ENCODE measurements around the gene THADA.

GRCh38 chr2:43508209-43508608 lies 87.6 kb downstream of the THADA start:
- TF ChIP-seq POLR2A (IDR thresholded peaks at IDR 0.05) (no peak), CTCF (IDR thresholded peaks at IDR 0.05) (no peak)

All from thyroid gland (tissue), 4 donors.